GM23338 (cell line): Measurements from ENCODE around the gene CEMIP2. TPM values are rescaled to one million over a fixed set of nuclear protein-coding genes. Genes with fewer than 3 reads are reported as not detected.

ENCODE experiments used
- ATAC-seq: fragments of 200-7000 bp; cut with Tn5 transposase; 3 replicates; pipeline ENCODE4 v1.9.1; 2020
- DNase-seq: peaks from one replicate; pipeline ENCODE4 v3.0.0-alpha.2; 2015; ENCODE audit warnings: low spot score
- H2AFZ ChIP-seq: fragments of 200-600 bp; sonication (generic); 2 replicates; pipeline ENCODE4 v1.8.0; 2016; ENCODE audit warnings: antibody characterized with exemption, mild to moderate bottlenecking, moderate library complexity
- H3F3A ChIP-seq: fragments of 200-600 bp; sonication (generic); replicated peaks from 2 replicates; pipeline ENCODE4 v1.8.0; 2017; ENCODE audit warnings: antibody characterized with exemption, mixed run types, low read depth
- H3K27ac ChIP-seq: fragments of 200-600 bp; sonication (generic); 2 replicates; pipeline ENCODE4 v1.6.1; 2016; ENCODE audit warnings: low read depth
- H3K27me3 ChIP-seq: fragments of 200-600 bp; sonication (generic); 2 replicates; pipeline ENCODE4 v1.8.0; 2016; ENCODE audit warnings: mild to moderate bottlenecking, mixed run types, moderate library complexity; ENCODE audit not compliant: insufficient read depth
- H3K36me3 ChIP-seq: fragments of 200-600 bp; sonication (generic); 2 replicates; pipeline ENCODE4 v1.8.0; 2016; ENCODE audit warnings: mild to moderate bottlenecking; ENCODE audit not compliant: insufficient read depth
- H3K4me1 ChIP-seq: fragments of 200-600 bp; sonication (generic); 2 replicates; pipeline ENCODE4 v1.8.0; 2016; ENCODE audit warnings: mild to moderate bottlenecking, moderate library complexity; ENCODE audit not compliant: insufficient read depth
- H3K4me2 ChIP-seq: fragments of 200-600 bp; sonication (generic); 2 replicates; pipeline ENCODE4 v1.7.1; 2017; ENCODE audit warnings: mixed run types
- H3K4me3 ChIP-seq: fragments of 200-600 bp; sonication (generic); 2 replicates; pipeline ENCODE4 v1.6.1; 2016; ENCODE audit warnings: mixed run types
- H3K79me2 ChIP-seq: fragments of 200-600 bp; sonication (generic); replicated peaks from 2 replicates; pipeline ENCODE4 v1.8.0; 2017; ENCODE audit warnings: mild to moderate bottlenecking; ENCODE audit not compliant: insufficient read depth
- H3K9me2 ChIP-seq: fragments of 200-600 bp; sonication (generic); 2 replicates; pipeline ENCODE4 v1.8.0; 2017; ENCODE audit not compliant: insufficient read depth
- H4K20me1 ChIP-seq: fragments of 200-600 bp; sonication (generic); replicated peaks from 2 replicates; pipeline ENCODE4 v1.8.0; 2017; ENCODE audit warnings: mild to moderate bottlenecking; ENCODE audit not compliant: insufficient read depth
- H3K27ac Mint-ChIP-seq: 2 replicates; pipeline ENCODE4 v1.8.0; 2020; ENCODE audit warnings: inconsistent platforms, mild to moderate bottlenecking, moderate library complexity, mixed read lengths
- H3K27me3 Mint-ChIP-seq: 3 replicates; pipeline ENCODE4 v1.8.0; 2022; ENCODE audit warnings: low read depth, mild to moderate bottlenecking, moderate library complexity, mixed read lengths, inconsistent platforms; ENCODE audit not compliant: insufficient read depth, poor library complexity
- H3K36me3 Mint-ChIP-seq: 3 replicates; pipeline ENCODE4 v1.8.0; 2021; ENCODE audit warnings: low read depth, mild to moderate bottlenecking, inconsistent platforms, moderate library complexity, mixed read lengths
- H3K4me1 Mint-ChIP-seq: 3 replicates; pipeline ENCODE4 v1.8.0; 2020; ENCODE audit warnings: mild to moderate bottlenecking, inconsistent platforms, mixed read lengths
- H3K4me3 Mint-ChIP-seq: 3 replicates; pipeline ENCODE4 v1.8.0; 2021; ENCODE audit warnings: moderate library complexity, mild to moderate bottlenecking, inconsistent platforms, mixed read lengths
- H3K9me3 Mint-ChIP-seq: 3 replicates; pipeline ENCODE4 v1.8.0; 2020; ENCODE audit warnings: moderate library complexity, mild to moderate bottlenecking, inconsistent platforms, mixed read lengths
- CREB1 ChIP-seq: fragments of 250-450 bp; sonication (Bioruptor Pico); IDR thresholded peaks from 2 replicates; pipeline ENCODE4 v1.5.0; 2020; ENCODE audit warnings: low read depth, mild to moderate bottlenecking, moderate library complexity
- JUNB ChIP-seq: IDR thresholded peaks from one replicate; pipeline ENCODE4 v1.6.1; 2016; ENCODE audit warnings: antibody characterized with exemption; ENCODE audit not compliant: unreplicated experiment
- NANOG ChIP-seq: IDR thresholded peaks from 2 replicates; pipeline ENCODE4 v1.6.1; 2016; ENCODE audit warnings: antibody characterized with exemption, borderline replicate concordance
- STAT1 ChIP-seq: IDR thresholded peaks from one replicate; pipeline ENCODE4 v1.6.1; 2016; ENCODE audit warnings: antibody characterized with exemption; ENCODE audit not compliant: unreplicated experiment
- ZNF331 ChIP-seq: fragments of 250-450 bp; sonication (Bioruptor Pico); IDR thresholded peaks from 2 replicates; pipeline ENCODE4 v1.5.0; 2020; ENCODE audit warnings: low read depth, mild to moderate bottlenecking, moderate library complexity
- polyA plus RNA-seq: library from polyadenylated mRNA; unstranded; fragments of >200 nt; fragmentation: Nextera tagmentation; extraction: Ambion mirVana; gene quantifications from 2 replicates; pipeline ENCODE4 v1.2.1, GENCODE V29; 2016
- total RNA-seq: library from RNA; depleted of rRNA; stranded (reverse); fragments of >200 nt; shearing (Covaris generic); gene quantifications from 2 replicates; pipeline ENCODE4 v1.2.3, GENCODE V29; 2014
- TF ChIP-seq, protein P1 (sequence below): IDR thresholded peaks from 2 replicates; pipeline ENCODE4 v1.6.1; 2016; ENCODE audit warnings: antibody characterized with exemption
- TF ChIP-seq, protein P2 (sequence below), 2 experiments: fragments of 200-600 bp in 1 of 2; sonication (generic) in 1 of 2; conservative IDR thresholded peaks; 2 replicates each; pipeline versions ENCODE4 v1.5.1 to v1.6.1; 2016 to 2017; ENCODE audit warnings: antibody characterized with exemption in 2 of 2, low read depth in 2 of 2, mild to moderate bottlenecking in 2 of 2, moderate library complexity in 1 of 2
- TF ChIP-seq, protein P3 (sequence below): IDR thresholded peaks from one replicate; pipeline ENCODE4 v1.6.1; 2018; ENCODE audit warnings: antibody characterized with exemption; ENCODE audit not compliant: unreplicated experiment
- TF ChIP-seq, protein P4 (sequence below): fragments of 250-450 bp; sonication (Bioruptor Pico); IDR thresholded peaks from 2 replicates; pipeline ENCODE4 v1.5.0; 2020; ENCODE audit warnings: mild to moderate bottlenecking, moderate library complexity

The CEMIP2 gene
- total and polyA plus RNA-seq, 2 experiments from 2014 or later = 23.0 to 76.7 TPM

GRCh38 chr9:71671289-71671688 is 97.0 kb downstream of the CEMIP2 start (continued):
- TF ChIP-seq NANOG (no peak), CREB1 (no peak), STAT1 (no peak)
- TF ChIP-seq, protein P1, sequence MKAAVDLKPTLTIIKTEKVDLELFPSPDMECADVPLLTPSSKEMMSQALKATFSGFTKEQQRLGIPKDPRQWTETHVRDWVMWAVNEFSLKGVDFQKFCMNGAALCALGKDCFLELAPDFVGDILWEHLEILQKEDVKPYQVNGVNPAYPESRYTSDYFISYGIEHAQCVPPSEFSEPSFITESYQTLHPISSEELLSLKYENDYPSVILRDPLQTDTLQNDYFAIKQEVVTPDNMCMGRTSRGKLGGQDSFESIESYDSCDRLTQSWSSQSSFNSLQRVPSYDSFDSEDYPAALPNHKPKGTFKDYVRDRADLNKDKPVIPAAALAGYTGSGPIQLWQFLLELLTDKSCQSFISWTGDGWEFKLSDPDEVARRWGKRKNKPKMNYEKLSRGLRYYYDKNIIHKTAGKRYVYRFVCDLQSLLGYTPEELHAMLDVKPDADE = no peak

DNA sequence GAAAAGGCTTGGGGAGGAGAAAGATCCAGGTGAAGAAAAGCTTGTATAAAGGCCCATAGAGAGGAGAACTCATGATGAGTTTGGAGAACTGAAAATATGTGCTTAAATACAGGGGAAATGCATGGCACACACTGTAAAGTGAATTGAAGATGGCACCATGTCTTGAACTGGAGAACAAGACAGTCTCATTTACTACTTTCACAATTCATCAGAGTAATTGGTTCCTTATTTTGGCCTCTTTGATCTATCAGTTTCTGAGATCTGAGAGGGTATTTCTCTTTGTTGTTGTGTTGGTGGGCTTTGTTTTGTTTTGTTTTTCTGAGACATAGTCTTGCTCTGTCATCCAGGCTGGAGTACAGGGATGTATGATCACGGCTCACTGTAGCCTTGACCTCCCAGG is 98.2 kb downstream of the CEMIP2 start:
- TF ChIP-seq ZNF331 (CRISPR knock-in tag) (no peak), JUNB (no peak), CREB1 (no peak)
- TF ChIP-seq, protein P1 = no peak
- TF ChIP-seq, protein P2, sequence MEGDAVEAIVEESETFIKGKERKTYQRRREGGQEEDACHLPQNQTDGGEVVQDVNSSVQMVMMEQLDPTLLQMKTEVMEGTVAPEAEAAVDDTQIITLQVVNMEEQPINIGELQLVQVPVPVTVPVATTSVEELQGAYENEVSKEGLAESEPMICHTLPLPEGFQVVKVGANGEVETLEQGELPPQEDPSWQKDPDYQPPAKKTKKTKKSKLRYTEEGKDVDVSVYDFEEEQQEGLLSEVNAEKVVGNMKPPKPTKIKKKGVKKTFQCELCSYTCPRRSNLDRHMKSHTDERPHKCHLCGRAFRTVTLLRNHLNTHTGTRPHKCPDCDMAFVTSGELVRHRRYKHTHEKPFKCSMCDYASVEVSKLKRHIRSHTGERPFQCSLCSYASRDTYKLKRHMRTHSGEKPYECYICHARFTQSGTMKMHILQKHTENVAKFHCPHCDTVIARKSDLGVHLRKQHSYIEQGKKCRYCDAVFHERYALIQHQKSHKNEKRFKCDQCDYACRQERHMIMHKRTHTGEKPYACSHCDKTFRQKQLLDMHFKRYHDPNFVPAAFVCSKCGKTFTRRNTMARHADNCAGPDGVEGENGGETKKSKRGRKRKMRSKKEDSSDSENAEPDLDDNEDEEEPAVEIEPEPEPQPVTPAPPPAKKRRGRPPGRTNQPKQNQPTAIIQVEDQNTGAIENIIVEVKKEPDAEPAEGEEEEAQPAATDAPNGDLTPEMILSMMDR (conservative IDR thresholded peaks at IDR 0.05; ENCODE audit: low read depth in 2 of 2) = no peak
- TF ChIP-seq, protein P3, sequence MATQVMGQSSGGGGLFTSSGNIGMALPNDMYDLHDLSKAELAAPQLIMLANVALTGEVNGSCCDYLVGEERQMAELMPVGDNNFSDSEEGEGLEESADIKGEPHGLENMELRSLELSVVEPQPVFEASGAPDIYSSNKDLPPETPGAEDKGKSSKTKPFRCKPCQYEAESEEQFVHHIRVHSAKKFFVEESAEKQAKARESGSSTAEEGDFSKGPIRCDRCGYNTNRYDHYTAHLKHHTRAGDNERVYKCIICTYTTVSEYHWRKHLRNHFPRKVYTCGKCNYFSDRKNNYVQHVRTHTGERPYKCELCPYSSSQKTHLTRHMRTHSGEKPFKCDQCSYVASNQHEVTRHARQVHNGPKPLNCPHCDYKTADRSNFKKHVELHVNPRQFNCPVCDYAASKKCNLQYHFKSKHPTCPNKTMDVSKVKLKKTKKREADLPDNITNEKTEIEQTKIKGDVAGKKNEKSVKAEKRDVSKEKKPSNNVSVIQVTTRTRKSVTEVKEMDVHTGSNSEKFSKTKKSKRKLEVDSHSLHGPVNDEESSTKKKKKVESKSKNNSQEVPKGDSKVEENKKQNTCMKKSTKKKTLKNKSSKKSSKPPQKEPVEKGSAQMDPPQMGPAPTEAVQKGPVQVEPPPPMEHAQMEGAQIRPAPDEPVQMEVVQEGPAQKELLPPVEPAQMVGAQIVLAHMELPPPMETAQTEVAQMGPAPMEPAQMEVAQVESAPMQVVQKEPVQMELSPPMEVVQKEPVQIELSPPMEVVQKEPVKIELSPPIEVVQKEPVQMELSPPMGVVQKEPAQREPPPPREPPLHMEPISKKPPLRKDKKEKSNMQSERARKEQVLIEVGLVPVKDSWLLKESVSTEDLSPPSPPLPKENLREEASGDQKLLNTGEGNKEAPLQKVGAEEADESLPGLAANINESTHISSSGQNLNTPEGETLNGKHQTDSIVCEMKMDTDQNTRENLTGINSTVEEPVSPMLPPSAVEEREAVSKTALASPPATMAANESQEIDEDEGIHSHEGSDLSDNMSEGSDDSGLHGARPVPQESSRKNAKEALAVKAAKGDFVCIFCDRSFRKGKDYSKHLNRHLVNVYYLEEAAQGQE = no peak
- TF ChIP-seq, protein P4, sequence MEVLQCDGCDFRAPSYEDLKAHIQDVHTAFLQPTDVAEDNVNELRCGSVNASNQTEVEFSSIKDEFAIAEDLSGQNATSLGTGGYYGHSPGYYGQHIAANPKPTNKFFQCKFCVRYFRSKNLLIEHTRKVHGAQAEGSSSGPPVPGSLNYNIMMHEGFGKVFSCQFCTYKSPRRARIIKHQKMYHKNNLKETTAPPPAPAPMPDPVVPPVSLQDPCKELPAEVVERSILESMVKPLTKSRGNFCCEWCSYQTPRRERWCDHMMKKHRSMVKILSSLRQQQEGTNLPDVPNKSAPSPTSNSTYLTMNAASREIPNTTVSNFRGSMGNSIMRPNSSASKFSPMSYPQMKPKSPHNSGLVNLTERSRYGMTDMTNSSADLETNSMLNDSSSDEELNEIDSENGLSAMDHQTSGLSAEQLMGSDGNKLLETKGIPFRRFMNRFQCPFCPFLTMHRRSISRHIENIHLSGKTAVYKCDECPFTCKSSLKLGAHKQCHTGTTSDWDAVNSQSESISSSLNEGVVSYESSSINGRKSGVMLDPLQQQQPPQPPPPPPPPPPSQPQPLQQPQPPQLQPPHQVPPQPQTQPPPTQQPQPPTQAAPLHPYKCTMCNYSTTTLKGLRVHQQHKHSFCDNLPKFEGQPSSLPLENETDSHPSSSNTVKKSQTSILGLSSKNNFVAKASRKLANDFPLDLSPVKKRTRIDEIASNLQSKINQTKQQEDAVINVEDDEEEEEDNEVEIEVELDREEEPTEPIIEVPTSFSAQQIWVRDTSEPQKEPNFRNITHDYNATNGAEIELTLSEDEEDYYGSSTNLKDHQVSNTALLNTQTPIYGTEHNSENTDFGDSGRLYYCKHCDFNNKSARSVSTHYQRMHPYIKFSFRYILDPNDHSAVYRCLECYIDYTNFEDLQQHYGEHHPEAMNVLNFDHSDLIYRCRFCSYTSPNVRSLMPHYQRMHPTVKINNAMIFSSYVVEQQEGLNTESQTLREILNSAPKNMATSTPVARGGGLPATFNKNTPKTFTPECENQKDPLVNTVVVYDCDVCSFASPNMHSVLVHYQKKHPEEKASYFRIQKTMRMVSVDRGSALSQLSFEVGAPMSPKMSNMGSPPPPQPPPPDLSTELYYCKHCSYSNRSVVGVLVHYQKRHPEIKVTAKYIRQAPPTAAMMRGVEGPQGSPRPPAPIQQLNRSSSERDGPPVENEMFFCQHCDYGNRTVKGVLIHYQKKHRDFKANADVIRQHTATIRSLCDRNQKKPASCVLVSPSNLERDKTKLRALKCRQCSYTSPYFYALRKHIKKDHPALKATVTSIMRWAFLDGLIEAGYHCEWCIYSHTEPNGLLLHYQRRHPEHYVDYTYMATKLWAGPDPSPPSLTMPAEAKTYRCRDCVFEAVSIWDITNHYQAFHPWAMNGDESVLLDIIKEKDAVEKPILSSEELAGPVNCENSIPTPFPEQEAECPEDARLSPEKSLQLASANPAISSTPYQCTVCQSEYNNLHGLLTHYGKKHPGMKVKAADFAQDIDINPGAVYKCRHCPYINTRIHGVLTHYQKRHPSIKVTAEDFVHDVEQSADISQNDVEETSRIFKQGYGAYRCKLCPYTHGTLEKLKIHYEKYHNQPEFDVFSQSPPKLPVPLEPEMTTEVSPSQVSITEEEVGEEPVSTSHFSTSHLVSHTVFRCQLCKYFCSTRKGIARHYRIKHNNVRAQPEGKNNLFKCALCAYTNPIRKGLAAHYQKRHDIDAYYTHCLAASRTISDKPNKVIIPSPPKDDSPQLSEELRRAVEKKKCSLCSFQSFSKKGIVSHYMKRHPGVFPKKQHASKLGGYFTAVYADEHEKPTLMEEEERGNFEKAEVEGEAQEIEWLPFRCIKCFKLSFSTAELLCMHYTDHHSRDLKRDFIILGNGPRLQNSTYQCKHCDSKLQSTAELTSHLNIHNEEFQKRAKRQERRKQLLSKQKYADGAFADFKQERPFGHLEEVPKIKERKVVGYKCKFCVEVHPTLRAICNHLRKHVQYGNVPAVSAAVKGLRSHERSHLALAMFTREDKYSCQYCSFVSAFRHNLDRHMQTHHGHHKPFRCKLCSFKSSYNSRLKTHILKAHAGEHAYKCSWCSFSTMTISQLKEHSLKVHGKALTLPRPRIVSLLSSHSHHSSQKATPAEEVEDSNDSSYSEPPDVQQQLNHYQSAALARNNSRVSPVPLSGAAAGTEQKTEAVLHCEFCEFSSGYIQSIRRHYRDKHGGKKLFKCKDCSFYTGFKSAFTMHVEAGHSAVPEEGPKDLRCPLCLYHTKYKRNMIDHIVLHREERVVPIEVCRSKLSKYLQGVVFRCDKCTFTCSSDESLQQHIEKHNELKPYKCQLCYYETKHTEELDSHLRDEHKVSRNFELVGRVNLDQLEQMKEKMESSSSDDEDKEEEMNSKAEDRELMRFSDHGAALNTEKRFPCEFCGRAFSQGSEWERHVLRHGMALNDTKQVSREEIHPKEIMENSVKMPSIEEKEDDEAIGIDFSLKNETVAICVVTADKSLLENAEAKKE (CRISPR knock-in tag) = no peak
- Histone ChIP-seq H3K4me3 (no peak overlapping the region), H3K4me2 (no peak overlapping the region), H4K20me1 (no peaks in the 10 kb centered on the region), H2AFZ (no peak overlapping the region), H3K27ac (0 out of 2 replicates have a peak overlapping the region, but pooled peaks have one; percentile 8), H3F3A (no peaks in the 10 kb centered on the region), H3K4me1 (peaks cover 5% of the 10 kb centered on the region), H3K27me3 (no peaks in the 10 kb centered on the region), H3K79me2 (no peaks in the 10 kb centered on the region), H3K9me2 (no peaks in the 10 kb centered on the region; the same call in 1 of the 2 replicates), H3K36me3 (no peaks in the 10 kb centered on the region)
- Mint-ChIP-seq H3K4me3 (no peak overlapping the region), H3K36me3 (peaks cover 1% of the 10 kb centered on the region; the same call in 1 of the 3 replicates), H3K4me1 (peaks cover 11% of the 10 kb centered on the region), H3K27ac (no peak overlapping the region), H3K27me3 (peaks cover 2% of the 10 kb centered on the region), H3K9me3 (peaks cover under 1% of the 10 kb centered on the region; the same call in 1 of the 3 replicates)
- DNase-seq (no peak), ATAC-seq (no peak)
